Activated effector memory CD4-positive, alpha-beta T cell treated with anti-CD3 and anti-CD28 coated beads, Interleukin-2, amount 50 U/mL, for 16 hours (primary cell): ENCODE data around the gene UCK2.

Experiments used
- DNase-seq: peaks from one replicate; pipeline ENCODE4 v3.0.0-alpha.2; 2020

Gene UCK2

DNA sequence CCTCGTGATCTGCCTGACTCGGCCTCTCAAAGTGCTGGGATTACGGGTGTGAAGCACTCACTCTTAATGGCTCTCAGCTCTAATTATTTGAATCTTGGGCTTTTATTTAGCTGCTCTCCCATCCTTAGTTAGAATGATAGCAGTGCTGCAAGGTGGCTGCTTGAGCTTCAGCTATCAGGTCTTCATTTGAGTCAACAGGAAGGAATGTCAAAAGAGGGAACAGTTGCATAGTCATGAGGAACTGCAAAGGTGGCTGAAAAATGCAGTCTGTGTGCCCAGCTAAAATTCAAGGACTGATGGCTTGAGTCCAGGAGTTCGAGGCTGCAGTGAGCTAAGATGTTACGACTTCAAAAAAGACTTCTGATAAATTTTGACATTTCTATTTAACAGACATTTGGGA, 55.6 kb downstream of the UCK2 start:
- no peak for DNase-seq

DNA sequence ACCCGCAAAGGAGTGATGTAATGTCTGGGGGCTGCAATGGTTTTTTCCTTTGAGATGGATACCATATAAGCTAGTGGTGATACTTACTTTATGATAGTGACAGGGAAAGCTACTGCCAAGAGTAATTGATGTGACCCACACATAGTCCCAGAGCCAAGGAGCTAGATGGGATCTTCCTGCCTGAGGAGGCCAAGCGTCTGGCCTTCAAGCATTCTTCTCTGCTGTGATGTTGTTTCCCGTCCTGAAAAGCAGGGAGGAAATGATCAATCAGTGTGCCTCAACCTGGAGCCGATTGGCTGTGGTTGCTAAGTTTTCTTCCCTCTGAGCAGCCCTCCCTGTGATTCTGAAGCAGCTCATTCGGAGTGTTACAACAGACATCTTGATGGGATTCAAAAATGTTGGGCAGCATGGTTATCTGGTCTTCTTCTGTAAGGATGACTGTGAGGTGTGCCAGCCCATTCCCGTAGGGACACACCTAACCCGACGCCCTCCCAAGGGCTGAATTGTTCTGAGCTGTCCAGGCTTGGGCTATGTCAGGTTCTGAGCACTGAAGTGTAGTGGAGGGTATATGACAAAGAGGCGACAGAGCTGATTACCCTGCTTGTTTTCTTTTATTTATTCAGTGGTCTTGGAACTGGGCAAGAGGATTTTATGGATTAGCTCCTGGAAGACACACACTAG, 56.7 kb downstream of the UCK2 start:
- DNase-seq: no peak

GRCh38 chr1:165884690-165885304, 57.4 kb downstream of the UCK2 start:
- DNase-seq: no peak

DNA sequence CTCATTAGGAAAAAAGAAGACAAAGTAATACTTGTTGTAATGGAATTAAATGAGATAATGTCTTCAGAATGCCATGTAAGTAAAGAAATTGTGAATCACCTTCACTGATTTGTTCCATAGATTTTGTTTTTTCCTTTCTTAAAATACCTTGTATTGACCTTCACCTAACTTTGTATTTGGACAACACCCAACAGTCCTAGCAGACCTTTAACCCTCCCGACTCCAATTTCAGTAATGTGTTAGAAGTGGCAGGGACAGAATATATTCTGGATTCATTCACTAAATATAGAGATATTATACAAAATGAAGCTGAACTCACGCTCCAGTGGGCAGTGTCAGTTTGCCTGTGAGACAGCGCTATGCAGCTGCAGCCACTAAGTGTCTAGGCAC, 57.9 kb downstream of the UCK2 start:
- no peak for DNase-seq

GRCh38 chr1:165886193-165886592, 58.8 kb downstream of the UCK2 start:
- DNase-seq: no peak

- no peak for DNase-seq
These were observed 59.6 kb downstream of the UCK2 start for GRCh38 chr1:165886983-165887382.

DNA sequence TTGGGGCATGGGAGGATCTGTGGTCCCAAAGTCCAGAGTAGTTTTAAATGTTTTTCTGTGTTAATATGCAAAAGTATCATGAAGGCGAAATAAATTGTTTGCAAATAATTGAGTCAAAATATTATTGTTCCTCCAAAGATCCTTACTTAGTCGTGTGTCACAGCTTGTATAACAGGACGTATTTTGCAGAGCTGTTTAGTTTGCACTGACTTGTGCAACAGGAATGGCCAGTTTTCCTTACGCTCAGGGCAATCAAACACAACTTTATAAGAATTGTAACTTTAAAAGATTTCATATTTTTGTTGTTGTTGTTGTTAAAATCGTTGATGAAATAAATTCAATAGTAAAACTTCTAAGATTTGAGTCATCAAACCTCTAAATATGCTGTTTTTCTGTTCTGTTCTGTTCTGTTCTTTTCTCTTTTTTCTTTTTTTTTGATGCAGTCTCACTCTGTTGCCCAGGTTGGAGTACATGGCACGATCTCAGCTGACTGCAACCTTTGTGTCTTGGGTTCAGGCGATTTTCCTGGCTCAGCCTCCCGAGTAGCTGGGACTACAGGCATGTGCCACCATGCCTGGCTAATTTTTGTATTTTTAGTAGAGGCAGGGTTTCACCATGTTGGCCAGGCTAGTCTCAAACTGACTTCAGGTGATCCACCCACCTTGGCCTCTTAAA, 60.6 kb downstream of the UCK2 start:
- DNase-seq: no peak

DNA sequence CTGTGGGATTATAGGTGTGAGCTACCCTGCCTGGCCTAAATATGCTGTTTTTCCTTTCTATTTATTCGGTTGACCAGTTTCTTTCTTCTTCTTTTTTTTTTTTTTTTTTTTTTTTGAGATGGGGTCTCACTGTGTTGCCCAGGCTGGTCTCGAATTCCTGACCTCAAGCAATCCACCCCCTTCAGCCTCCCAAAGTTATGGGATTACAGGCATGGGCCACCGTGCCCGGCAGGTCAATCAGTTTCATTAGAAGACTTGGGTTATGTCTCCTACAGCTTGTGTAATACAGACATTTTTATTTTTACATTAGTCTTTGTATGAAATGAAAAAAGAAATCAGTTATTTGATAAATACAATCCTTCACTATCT, 61.1 kb downstream of the UCK2 start:
- no peak for DNase-seq

- DNase-seq: no peak
These were observed 63.3 kb downstream of the UCK2 start for GRCh38 chr1:165890684-165891083.

DNA sequence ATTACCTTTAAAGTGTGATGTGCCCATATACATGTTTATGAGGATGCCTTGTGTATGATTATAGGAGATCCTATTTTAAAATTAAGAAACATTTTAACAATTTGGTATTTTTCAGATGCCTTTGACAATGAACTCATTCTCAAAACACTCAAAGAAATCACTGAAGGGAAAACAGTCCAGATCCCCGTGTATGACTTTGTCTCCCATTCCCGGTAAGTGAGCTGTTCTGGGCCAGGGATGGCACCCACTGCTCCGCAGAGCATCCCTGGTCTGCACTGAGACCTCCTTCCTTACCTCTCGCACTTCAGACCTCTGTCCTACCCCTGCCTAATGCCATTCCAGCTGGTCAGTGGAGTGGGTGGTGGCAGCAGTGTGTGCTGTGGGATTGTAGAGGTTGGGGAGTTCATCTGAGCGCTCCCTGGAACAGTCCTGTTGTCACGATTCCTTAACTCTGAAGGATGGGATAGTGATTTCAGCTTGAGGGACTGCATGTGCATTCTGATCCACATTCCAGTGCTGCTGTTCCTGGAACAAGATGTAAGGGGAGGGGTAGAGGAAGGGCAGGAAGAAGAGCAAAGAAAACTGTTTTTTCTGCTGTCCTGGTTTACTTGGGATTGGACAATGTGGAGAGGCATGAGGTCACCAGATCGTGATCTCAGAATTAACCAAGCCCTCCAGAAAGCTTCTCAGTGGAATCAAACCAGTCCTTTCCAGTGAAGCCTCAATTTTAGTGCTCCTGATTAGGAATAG, 63.9 kb downstream of the UCK2 start:
- DNase-seq: no peak

DNA sequence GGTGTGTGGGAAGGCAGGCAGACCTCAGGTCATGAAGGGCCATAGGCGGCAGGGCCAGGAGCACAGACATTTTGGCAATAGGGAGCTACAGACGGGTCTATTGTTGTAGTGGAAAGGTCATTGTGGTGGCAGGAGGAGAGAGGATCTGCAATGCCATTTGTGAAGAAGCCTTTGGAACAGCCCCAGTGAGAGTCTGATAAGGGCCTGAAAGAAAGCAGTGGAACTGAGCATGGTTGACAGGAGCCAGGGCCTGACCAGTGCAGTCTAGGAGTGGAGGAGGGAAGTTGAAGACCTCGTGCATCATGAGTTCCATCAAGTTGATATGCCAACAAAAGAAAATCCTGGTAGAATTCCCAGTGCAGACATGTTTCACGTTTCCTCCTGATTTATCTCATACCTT, 65.5 kb downstream of the UCK2 start:
- DNase-seq: no peak

DNA sequence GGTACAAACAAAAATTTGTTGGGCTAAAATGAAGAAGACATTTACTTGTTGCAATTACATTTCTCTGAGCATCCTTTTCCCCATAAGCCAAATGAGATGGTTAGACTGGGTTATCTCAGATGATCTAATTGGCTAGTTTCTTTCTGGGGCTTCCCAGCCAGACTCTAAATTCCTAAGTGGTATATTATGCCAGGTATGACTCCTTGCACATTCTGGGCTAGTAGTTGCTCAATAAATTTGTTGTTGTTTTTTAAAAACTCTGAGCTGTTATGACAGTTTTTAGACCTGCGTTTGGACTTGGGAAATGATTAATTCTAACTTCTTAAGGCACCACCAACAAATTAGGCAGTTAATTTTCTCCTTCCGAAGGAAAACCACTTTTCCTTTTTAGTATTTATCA, 66.1 kb downstream of the UCK2 start:
- DNase-seq: no peak

GRCh38 chr1:165894591-165894990, 67.2 kb downstream of the UCK2 start:
- DNase-seq: no peak

DNA sequence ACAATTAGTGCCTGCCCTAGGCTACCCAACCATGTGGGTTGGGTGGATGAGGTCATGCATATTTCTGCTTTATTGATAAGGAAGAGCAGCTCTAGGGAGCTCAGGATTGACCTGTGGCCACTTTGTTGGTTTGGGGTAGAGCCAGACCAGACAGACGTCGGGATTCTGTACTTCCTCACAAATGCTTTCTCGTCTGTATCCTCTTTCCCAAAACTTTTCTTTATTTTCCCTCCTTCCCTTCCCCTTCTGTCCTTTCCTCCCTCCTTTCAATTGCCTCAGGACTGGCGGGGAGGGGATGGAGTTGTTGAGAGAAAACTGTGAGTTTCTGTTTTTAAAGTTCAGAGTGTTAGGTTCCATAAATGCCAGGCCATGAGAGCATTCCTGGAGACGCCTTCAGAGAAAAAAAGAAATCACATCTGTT, 68.0 kb downstream of the UCK2 start:
- DNase-seq: no peak

DNA sequence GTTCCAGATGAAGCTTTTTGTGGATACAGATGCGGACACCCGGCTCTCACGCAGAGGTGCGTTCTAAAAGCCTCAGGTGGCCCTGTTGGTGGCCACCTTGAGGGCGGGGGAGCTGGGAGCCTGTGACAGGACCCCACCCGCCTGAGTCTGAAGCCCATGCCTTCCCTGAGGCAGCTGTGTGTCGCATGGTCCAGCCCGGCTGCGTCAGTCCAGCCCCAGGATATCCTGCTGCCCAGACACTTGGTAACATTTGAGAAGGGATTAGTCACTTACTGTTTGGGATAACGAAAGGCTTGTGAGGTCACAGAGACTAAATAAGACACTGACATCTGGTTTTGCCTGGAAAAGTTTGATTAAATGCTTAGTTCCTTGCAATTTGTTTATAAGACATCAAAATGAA, 68.9 kb downstream of the UCK2 start:
- DNase-seq: no peak

GRCh38 chr1:165897326-165898303, 70.2 kb downstream of the UCK2 start:
- DNase-seq: no peak

- DNase-seq: no peak
These were observed 71.4 kb downstream of the UCK2 start for GRCh38 chr1:165898837-165899236.

DNA sequence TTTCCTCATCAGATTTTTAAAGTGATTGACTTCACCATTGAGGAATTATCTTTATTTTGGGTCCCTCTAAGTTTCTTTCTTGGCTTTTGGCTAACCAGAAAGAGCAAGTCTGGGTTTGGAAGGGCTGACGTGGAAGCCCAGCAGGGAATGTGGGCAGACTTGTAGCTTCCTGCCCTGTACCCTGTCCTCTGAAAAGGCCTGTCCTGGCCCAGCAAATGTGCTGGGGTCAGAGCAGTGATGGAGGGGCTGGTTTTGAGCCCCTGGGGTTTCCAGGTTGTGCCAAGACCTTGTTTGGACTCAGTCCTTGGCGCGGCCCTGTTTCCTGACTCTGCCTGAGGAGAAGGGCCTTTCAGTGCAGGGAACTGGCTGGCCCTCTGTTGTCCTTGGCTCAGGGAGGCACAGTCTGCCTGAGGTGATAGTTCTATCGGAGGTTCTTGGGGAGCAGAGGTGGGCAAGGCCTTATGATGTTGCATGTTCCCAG, 72.1 kb downstream of the UCK2 start:
- no peak for DNase-seq

GRCh38 chr1:165900576-165901380, 73.4 kb downstream of the UCK2 start:
- DNase-seq: no peak

GRCh38 chr1:165902565-165902964, 75.2 kb downstream of the UCK2 start:
- no peak for DNase-seq

DNA sequence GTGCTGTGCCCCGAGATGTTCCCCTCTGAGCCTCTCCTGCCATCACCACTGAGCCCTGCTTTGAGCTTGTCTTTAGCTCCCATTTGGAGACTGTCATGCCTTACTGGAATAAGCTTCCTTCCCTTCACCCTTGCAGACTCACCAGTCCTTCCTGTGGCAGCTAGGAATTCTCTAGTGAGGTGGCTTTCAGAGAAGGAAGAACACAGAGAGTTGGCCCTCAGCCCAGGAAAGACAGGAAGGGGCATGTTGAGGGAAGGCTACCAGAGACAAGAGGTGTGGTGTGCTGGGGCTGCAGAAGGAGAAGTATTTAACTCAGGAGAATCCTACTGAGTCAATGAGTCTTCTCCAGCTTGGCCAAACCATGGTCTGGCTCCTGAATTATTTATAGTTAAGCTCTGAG, 76.3 kb downstream of the UCK2 start:
- no peak for DNase-seq

DNA sequence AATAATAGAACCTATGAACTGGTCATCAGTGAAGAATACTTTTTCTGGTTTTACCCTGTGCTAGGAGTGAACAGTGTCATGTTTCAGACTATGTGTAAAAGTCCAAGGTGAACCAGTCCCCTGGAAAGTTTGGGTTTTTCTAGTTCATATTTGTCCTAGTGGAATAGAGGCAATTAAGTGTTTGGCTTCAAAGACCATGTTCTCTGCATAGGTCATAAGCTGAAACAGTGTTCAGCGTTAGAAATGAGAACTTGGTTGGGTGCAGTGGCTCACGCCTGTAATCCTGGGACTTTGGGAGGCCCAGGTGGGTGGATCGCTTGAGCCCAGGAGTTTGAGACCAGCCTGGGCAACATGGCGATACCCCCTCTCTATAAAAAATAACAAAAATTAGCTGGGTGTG, 77.5 kb downstream of the UCK2 start:
- no peak for DNase-seq
